Activated CD8-positive, alpha-beta memory T cell treated with anti-CD3 and anti-CD28 coated beads for 36 hours (primary cell): ENCODE data around the gene STUB1. TPM values are rescaled to one million over a fixed set of nuclear protein-coding genes. Genes with fewer than 3 reads are reported as not detected.

Experiments used
- CTCF ChIA-PET: fragments of 350-600 bp; sonication (Branson Sonifier 250); formaldehyde crosslinking; loops from one replicate; lab custom pipeline; 2021; ENCODE audit warnings: antibody characterized with exemption; lab: Charles Lee
- POLR2A ChIA-PET: fragments of 350-600 bp; sonication (Branson Sonifier 250); formaldehyde crosslinking; loops from one replicate; lab custom pipeline; 2021; ENCODE audit warnings: antibody characterized with exemption; lab: Charles Lee
- total RNA-seq, 2 experiments: library from RNA; stranded (reverse); gene quantifications; one replicate each; pipeline ENCODE4 v1.2.3, GENCODE V29; 2021

STUB1 gene
- 100 to 1,000 TPM; 100 to 106 TPM for total RNA-seq

GRCh38 chr16:679814-680624 is at the start of gene STUB1:
STUB1 (plus strand) TSS chr16:680410; CDS start chr16:680526, 116 bp downstream.
- CTCF ChIA-PET = interaction anchor here (1.4 to 6.1 kb wide), 4 partner anchors 12 to 105 kb away, joined by 4 to 25 read pairs (median 4); partner anchors contain the start of genes METTL26 and RHOT2
- POLR2A ChIA-PET = interaction anchor here (1.0 to 1.3 kb wide), 4 partner anchors 10 to 44 kb away, joined by 3 to 4 read pairs (median 4); partner anchors contain the start of genes ANTKMT and METTL26

GRCh38 chr16:630815-631405 is 49.3 kb upstream of the STUB1 start, which contains the start of gene WFIKKN1:
WFIKKN1 (plus strand) TSS chr16:630985; CDS start chr16:631254, 269 bp downstream.
- POLR2A ChIA-PET = no interaction called here

DNA sequence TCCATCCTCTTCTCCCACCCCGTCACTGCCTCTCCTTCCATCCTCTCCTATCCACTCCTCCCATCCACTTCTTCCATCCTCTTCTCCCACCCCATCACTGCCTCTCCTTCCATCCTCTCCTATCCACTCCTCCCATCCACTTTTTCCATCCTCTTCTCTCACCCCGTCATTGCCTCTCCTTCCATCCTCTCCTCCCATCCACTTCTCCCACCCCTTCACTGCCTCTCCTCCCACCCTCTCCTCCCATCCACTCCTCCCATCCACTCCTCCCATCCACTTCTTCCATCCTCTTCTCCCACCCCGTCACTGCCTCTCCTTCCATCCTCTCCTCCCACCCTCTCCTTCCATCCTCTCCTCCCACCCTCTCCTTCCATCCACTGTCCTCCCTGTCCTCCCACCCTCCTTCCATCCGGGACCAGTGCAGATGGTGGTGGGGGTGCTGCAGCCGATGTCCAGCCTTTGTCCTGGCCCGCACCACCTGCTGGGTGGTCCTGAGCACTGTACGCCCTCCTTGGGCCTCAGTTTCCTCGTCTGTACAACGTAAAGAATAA is 48.3 kb upstream of the STUB1 start:
- ChIA-PET POLR2A (no interaction called here), CTCF (interaction anchor here (0.6 kb wide), 1 partner anchor 1836 kb away, joined by 4 read pairs; no protein-coding TSS in a partner anchor)

More at GRCh38 chr16:630815-631405, 49.3 kb upstream of the STUB1 start, which contains the start of gene WFIKKN1:
- CTCF ChIA-PET = interaction anchor here (1.0 kb wide), 1 partner anchor 51 kb away, joined by 3 read pairs; no protein-coding TSS in a partner anchor

- ChIA-PET POLR2A (no interaction called here), CTCF (interaction anchor here (0.6 kb wide), 1 partner anchor 1836 kb away, joined by 4 read pairs; no protein-coding TSS in a partner anchor)
These were observed 47.5 kb upstream of the STUB1 start for GRCh38 chr16:632486-633335.

DNA sequence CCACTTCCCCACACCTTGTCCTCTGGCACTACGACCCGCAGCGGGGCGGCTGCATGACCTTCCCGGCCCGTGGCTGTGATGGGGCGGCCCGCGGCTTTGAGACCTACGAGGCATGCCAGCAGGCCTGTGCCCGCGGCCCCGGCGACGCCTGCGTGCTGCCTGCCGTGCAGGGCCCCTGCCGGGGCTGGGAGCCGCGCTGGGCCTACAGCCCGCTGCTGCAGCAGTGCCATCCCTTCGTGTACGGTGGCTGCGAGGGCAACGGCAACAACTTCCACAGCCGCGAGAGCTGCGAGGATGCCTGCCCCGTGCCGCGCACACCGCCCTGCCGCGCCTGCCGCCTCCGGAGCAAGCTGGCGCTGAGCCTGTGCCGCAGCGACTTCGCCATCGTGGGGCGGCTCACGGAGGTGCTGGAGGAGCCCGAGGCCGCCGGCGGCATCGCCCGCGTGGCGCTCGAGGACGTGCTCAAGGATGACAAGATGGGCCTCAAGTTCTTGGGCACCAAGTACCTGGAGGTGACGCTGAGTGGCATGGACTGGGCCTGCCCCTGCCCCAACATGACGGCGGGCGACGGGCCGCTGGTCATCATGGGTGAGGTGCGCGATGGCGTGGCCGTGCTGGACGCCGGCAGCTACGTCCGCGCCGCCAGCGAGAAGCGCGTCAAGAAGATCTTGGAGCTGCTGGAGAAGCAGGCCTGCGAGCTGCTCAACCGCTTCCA is 46.7 kb upstream of the STUB1 start:
- ChIA-PET CTCF (interaction anchor here (0.8 kb wide), 1 partner anchor 52 kb away, joined by 3 read pairs; no protein-coding TSS in a partner anchor), POLR2A (interaction anchor here (1.0 kb wide), 1 partner anchor 95 kb away, joined by 3 read pairs; no protein-coding TSS in a partner anchor)

- CTCF ChIA-PET = interaction anchor here (0.8 kb wide), 1 partner anchor 53 kb away, joined by 3 read pairs; no protein-coding TSS in a partner anchor
- POLR2A ChIA-PET = interaction anchor here (1.0 kb wide), 1 partner anchor 94 kb away, joined by 3 read pairs; no protein-coding TSS in a partner anchor
These were observed 46.0 kb upstream of the STUB1 start for GRCh38 chr16:634051-634670.

GRCh38 chr16:634996-635395 is 45.2 kb upstream of the STUB1 start:
- ChIA-PET CTCF (no interaction called here), POLR2A (no interaction called here)

- ChIA-PET CTCF (interaction anchor here (0.6 to 2.1 kb wide), 3 partner anchors 13 to 89 kb away, joined by 3 to 14 read pairs (median 4); partner anchors contain the start of gene WDR90), POLR2A (interaction anchor here (1.0 to 1.5 kb wide), 2 partner anchors 43 to 45 kb away, joined by 3 to 4 read pairs; partner anchors contain the start of gene STUB1)
These were observed 44.5 kb upstream of the STUB1 start for GRCh38 chr16:635573-636205.

DNA sequence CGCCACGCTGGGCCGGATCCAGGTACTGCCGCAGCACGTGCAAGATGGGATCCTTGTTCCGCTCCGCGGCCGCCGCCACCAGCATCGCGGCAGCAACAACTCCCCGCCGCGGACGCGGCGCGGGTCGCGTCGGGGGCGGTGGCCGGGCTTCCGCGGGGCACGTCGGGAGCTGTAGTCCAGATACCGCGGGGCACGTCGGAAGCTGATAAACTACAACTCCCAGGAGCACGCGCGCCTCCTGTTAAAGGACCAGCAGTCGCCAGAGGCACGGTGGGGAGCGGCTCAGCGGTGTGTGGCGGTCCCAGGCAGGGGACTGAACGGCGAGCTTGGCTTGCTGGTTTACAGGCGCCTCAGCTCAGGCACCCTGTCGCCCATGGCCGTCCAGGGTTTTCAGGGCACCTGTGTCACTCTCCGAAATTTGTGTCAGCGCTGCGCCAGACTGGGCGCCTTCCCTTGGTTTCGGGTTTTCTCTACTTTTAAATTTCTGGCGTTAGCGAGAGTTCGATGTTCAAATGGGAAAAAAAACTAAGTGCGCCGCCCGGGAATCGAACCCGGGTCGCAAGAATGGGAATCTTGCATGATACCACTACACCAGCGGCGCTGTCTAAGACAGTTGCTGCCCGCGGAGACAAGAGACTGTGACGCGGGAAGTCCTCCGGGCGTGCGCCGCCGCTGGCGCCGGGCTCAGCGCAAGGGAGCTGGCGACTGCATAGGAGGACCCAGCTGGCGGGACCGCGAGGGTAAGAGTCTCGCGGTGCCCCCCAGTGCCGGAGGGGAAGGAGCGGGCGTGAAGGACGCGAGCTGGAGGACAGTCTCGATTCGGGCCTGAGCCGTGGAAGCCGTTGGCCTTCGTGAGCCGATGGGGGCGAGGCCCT is 43.8 kb upstream of the STUB1 start, which contains the start of gene METTL26:
METTL26 (minus strand) TSS at position 100 of the 875 bp plus-strand sequence; CDS start at position 85, 15 bp downstream.
- POLR2A ChIA-PET = interaction anchor here (0.5 to 1.8 kb wide), 10 partner anchors 14 to 583 kb away, joined by 3 to 5 read pairs (median 4); partner anchors contain the start of genes POLR3K, RHBDL1, RHOT2 and SNRNP25
- CTCF ChIA-PET = interaction anchor here (0.6 to 2.1 kb wide), 4 partner anchors 12 to 45 kb away, joined by 3 to 14 read pairs (median 4); partner anchors contain the start of genes RHOT2 and WDR90

DNA sequence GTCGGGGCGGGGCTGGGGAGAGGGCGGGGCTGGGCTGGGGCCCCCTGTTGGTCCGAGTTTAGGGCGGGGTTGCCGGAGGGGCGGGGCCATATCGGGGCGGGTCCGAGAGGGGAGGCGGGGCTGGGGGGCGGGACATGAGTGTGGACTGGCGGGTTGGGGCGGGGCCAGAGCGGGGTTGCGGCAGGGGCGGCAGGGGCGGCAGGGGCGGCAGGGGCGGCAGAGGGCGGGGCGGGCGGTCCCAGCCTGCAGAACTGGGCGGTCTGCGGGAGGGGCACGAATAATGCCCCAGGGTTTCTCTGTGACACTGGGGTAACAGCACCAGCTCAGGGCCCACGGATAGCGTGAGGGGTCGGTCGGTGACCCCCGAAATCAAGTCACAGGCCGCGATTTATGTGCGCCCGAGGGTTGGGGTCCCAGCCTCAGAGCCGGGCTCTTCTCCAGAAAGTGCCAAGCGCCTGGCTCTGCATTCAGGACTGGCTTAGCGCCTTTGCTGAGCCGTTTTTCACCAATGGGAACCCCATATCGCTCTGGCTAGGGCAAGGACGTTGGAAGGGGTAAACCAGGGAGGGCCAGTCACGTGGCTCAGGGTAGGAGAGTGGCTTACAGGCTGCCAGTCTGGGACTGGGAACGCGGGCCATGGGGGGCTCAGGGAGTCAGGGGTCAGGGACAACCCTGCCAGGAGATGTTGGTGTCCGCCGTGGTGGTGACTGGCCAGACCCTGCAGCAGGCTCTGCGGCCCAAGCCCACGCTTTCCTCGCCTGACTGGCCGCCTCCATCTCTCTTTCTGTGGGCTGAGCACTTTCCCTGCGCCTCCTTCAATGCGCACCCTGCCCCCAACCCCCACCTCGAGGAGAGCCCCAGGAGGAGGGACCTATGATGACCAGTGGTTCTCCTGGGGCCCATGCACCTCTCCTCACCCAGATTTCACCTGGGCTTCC is 42.9 kb upstream of the STUB1 start:
- ChIA-PET CTCF (interaction anchor here (1.0 to 2.1 kb wide), 3 partner anchors 10 to 31 kb away, joined by 4 to 14 read pairs (median 5); partner anchors contain the start of genes RHOT2 and WDR90), POLR2A (interaction anchor here (0.9 to 1.8 kb wide), 6 partner anchors 13 to 110 kb away, joined by 3 to 5 read pairs (median 4); partner anchors contain the start of genes RHOT2 and WDR90)

GRCh38 chr16:638034-638543 is 42.1 kb upstream of the STUB1 start:
- CTCF ChIA-PET = interaction anchor here (1.0 kb wide), 1 partner anchor 9 kb away, joined by 4 read pairs; no protein-coding TSS in a partner anchor
- POLR2A ChIA-PET = interaction anchor here (1.8 kb wide), 1 partner anchor 30 kb away, joined by 4 read pairs; the partner anchor contains the start of gene RHOT2

DNA sequence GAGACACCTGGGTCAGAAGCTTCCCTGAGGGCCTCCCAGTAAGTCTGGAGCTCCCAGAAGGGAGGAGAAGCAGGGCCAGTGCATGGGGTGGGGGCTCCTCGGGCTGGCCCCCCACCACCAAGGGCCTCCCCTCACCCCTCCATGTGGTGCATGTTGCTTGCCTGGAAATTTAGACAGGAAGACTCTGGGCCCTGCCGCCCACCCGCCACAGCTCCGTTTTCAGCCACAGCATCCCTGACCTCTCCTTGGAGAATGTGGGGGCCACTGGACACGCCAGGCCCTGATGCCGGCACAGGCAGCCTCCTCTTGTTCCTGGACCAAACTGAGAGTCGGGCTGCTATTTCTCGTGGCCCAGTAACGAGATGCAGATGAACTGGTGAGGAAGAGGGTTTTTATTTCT is 41.4 kb upstream of the STUB1 start:
- ChIA-PET POLR2A (no interaction called here), CTCF (interaction anchor here (1.0 to 1.4 kb wide), 2 partner anchors 9 to 30 kb away, joined by 3 to 4 read pairs; partner anchors contain the start of gene RHOT2)

- ChIA-PET CTCF (no interaction called here), POLR2A (interaction anchor here (0.7 kb wide), 1 partner anchor 55 kb away, joined by 5 read pairs; no protein-coding TSS in a partner anchor)
These were observed 39.6 kb upstream of the STUB1 start for GRCh38 chr16:640614-641013.
